ENCODE data around the gene SF3A1. TPM values are rescaled to one million over a fixed set of nuclear protein-coding genes. Genes with fewer than 3 reads are reported as not detected.
A peak's percentile ranks its signal among the peaks of the same experiment; 100 is the strongest.

The SF3A1 gene
- total RNA-seq, 1 experiment from 2014 or later = 230 TPM

DNA sequence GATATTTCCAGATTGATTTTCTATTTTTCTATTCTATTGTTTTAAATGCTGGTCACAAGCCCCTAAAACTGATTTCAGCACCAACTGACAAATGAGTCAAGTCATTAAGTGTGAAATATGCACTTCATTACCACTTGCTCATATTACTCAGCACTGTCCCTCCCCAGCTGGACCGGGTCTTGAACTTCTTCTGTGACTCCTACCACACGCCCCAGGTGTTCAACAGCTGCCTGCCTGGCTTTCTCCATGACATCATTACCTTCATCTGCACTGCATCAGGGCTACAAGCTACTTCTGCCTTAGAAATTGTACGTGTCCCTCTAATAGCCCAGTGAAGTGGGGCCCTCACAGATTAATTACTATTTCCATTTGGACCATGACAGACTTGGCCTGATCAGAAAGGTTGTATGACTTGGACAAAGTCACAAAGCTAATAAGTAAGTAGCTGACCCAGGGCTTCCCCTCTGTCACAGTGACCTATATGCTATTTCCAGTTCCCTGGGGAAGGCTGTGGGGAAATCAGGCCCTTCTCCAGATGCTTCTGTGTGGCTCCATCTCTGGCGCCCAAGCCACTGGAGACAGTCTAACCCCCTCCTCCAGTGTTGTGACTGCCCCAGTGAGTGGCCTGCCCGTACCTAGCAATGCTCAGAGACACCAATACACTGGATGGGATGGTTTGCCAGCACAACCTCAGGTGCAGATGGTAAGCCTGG lies 48.0 kb downstream of the SF3A1 start:
- RAD21 ChIA-PET (ENCODE audit: low non-redundant PET in 1 of 2, low total read pairs in 2 of 2, uncharacterized antibody in 2 of 2, unreplicated experiment in 2 of 2) = interaction anchor here in 1 of 2 experiments (0.7 to 1.0 kb wide), 2 partner anchors 18 to 21 kb away, joined by 3 read pairs; partner anchors contain the start of gene TBC1D10A
- 0 out of 2 replicates have a peak, but pooled peaks cover 4% of the 10 kb centered on the region for H3K79me2 ChIP-seq (ENCODE audit: insufficient read depth, low read length)
- no peaks in the 10 kb centered on the region for H3K36me3 ChIP-seq (ENCODE audit: control insufficient read depth in 1 of 2, insufficient read depth in 2 of 2, low read length in 2 of 2)
- TF ChIP-seq, protein P1, sequence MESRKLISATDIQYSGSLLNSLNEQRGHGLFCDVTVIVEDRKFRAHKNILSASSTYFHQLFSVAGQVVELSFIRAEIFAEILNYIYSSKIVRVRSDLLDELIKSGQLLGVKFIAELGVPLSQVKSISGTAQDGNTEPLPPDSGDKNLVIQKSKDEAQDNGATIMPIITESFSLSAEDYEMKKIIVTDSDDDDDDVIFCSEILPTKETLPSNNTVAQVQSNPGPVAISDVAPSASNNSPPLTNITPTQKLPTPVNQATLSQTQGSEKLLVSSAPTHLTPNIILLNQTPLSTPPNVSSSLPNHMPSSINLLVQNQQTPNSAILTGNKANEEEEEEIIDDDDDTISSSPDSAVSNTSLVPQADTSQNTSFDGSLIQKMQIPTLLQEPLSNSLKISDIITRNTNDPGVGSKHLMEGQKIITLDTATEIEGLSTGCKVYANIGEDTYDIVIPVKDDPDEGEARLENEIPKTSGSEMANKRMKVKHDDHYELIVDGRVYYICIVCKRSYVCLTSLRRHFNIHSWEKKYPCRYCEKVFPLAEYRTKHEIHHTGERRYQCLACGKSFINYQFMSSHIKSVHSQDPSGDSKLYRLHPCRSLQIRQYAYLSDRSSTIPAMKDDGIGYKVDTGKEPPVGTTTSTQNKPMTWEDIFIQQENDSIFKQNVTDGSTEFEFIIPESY (IDR thresholded peaks at IDR 0.05; ENCODE audit: extremely low read depth, insufficient replicate concordance, low read length) = no peak
- TF ChIP-seq JUND (IDR thresholded peaks at IDR 0.05) (peak; percentile 11; the same call in 1 of the 2 replicates), CEBPB (IDR thresholded peaks at IDR 0.05; ENCODE audit: low read depth) (no peak)
- no peak overlapping the region for H3K27ac ChIP-seq (ENCODE audit: low read depth, low read length)
- no peaks in the 10 kb centered on the region for H3K9me2 ChIP-seq (ENCODE audit: insufficient read depth)
- CTCF ChIA-PET = no interaction called here
- DNase-seq (ENCODE audit: low read depth, low spot score) (no peak), ATAC-seq (no peak)
- no peak overlapping the region for H3K9ac ChIP-seq (ENCODE audit: low read length)
- H3K4me1 ChIP-seq (ENCODE audit: control insufficient read depth in 1 of 2, insufficient read depth in 2 of 2, low read length in 2 of 2) = peaks cover 61 to 94% of the 10 kb centered on the region in 2 experiments
- no peak overlapping the region for H3K4me3 ChIP-seq (replicated peaks in 1 of 2; ENCODE audit: low read depth in 1 of 2, low read length in 2 of 2)
- H3K4me2 ChIP-seq (ENCODE audit: low read length) = 0 out of 2 replicates have a peak overlapping the region, but pooled peaks have one; percentile 3
- H3K27me3 ChIP-seq (ENCODE audit: insufficient read depth, low read length) = no peaks in the 10 kb centered on the region
- BruUV-seq (replicated peaks) = no TSS peak
- H4K20me1 ChIP-seq (ENCODE audit: insufficient read depth) = no peaks in the 10 kb centered on the region
- H3K9me3 ChIP-seq (ENCODE audit: control insufficient read depth in 1 of 2, insufficient read depth in 1 of 2, low read depth in 1 of 2, low read length in 2 of 2) = no peaks in the 10 kb centered on the region
- H2AFZ ChIP-seq (ENCODE audit: low read depth, low read length, poor library complexity, severe bottlenecking) = no peak overlapping the region
- intact Hi-C loops (cut with micrococcal nuclease) = no loop called here
- POLR2A ChIA-PET = interaction anchor here (1.1 to 1.7 kb wide), 2 partner anchors 18 kb away, joined by 3 to 5 read pairs; partner anchors contain the start of gene TBC1D10A

DNA sequence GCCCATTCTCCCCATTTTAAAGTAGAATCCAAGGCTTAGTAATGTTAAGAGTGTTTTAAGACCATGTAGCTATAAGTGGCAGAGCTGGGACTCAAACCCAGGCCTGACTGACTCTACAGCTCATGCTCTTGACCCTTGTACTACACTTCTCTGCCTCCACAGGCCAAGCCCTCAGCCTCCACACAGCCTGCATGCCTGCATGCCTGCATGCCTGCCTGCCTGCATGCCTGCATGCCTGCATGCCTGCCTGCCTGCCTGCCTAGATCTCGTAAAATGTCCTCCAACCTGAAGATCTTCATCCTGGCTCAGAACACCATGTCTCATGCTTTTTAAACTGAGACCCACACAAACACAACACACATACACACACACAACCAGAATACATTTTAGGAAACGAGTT lies 48.6 kb downstream of the SF3A1 start:
- no peaks in the 10 kb centered on the region for H3K27me3 ChIP-seq (ENCODE audit: insufficient read depth, low read length)
- no peak overlapping the region for H2AFZ ChIP-seq (ENCODE audit: low read depth, low read length, poor library complexity, severe bottlenecking)
- no peak overlapping the region for H3K27ac ChIP-seq (ENCODE audit: low read depth, low read length)
- TF ChIP-seq EZH2 (IDR thresholded peaks at IDR 0.05) = no peak
- TF ChIP-seq, protein P2, sequence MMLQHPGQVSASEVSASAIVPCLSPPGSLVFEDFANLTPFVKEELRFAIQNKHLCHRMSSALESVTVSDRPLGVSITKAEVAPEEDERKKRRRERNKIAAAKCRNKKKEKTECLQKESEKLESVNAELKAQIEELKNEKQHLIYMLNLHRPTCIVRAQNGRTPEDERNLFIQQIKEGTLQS (IDR thresholded peaks at IDR 0.05) = no peak
- TF ChIP-seq CTCF (IDR thresholded peaks at IDR 0.05 in 2 of 3, conservative IDR thresholded peaks at IDR 0.05 in 1 of 3; ENCODE audit: borderline replicate concordance in 1 of 3, insufficient read depth in 1 of 3, low read depth in 2 of 3, low read length in 2 of 3) = no peak
- no peak for TF ChIP-seq YY1 (IDR thresholded peaks at IDR 0.05; ENCODE audit: extremely low read depth, insufficient replicate concordance, low read depth, low read length)
- TF ChIP-seq, protein P3, sequence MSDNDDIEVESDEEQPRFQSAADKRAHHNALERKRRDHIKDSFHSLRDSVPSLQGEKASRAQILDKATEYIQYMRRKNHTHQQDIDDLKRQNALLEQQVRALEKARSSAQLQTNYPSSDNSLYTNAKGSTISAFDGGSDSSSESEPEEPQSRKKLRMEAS (IDR thresholded peaks at IDR 0.05) = no peak
- TF ChIP-seq SP1 (IDR thresholded peaks at IDR 0.05; ENCODE audit: low read depth) = no peak
- TF ChIP-seq CEBPB (IDR thresholded peaks at IDR 0.05; ENCODE audit: low read depth) = no peak
- TF ChIP-seq ZFX (IDR thresholded peaks at IDR 0.05) = no peak
- TF ChIP-seq ELF1 (IDR thresholded peaks at IDR 0.05; ENCODE audit: borderline replicate concordance, low read depth) = no peak
- TF ChIP-seq EZH2phosphoT487 (IDR thresholded peaks at IDR 0.05; ENCODE audit: borderline replicate concordance) = no peak
- no peak for TF ChIP-seq ZNF274 (IDR thresholded peaks at IDR 0.05; ENCODE audit: low read depth, low read length)
- TF ChIP-seq POLR2AphosphoS5 (IDR thresholded peaks at IDR 0.05; ENCODE audit: low read depth, low read length) = no peak
- no peak for TF ChIP-seq SIN3A (IDR thresholded peaks at IDR 0.05; ENCODE audit: low read depth)
- POLR2A ChIA-PET = interaction anchor here (1.1 to 1.7 kb wide), 2 partner anchors 17 to 19 kb away, joined by 3 to 5 read pairs; partner anchors contain the start of gene TBC1D10A
- ATAC-seq (no peak), DNase-seq (ENCODE audit: low read depth, low spot score) (no peak)
- RAD21 ChIA-PET (ENCODE audit: low non-redundant PET in 1 of 2, low total read pairs in 2 of 2, uncharacterized antibody in 2 of 2, unreplicated experiment in 2 of 2) = interaction anchor here in 1 of 2 experiments (0.7 to 1.0 kb wide), 2 partner anchors 19 to 20 kb away, joined by 3 read pairs; partner anchors contain the start of gene TBC1D10A
- no peaks in the 10 kb centered on the region for H3K36me3 ChIP-seq (ENCODE audit: control insufficient read depth in 1 of 2, insufficient read depth in 2 of 2, low read length in 2 of 2)
- no peak overlapping the region for H3K4me3 ChIP-seq (replicated peaks in 1 of 2; ENCODE audit: low read depth in 1 of 2, low read length in 2 of 2)
- H3K4me1 ChIP-seq (ENCODE audit: control insufficient read depth in 1 of 2, insufficient read depth in 2 of 2, low read length in 2 of 2) = peaks cover 67 to 96% of the 10 kb centered on the region in 2 experiments
- H3K4me2 ChIP-seq (ENCODE audit: low read length) = 0 out of 2 replicates have a peak overlapping the region, but pooled peaks have one; percentile 3
- H3K9me3 ChIP-seq (ENCODE audit: control insufficient read depth in 1 of 2, insufficient read depth in 1 of 2, low read depth in 1 of 2, low read length in 2 of 2) = no peaks in the 10 kb centered on the region
- BruUV-seq (replicated peaks) = no TSS peak
- H3K9me2 ChIP-seq (ENCODE audit: insufficient read depth) = no peaks in the 10 kb centered on the region
- 0 out of 2 replicates have a peak, but pooled peaks cover 4% of the 10 kb centered on the region for H3K79me2 ChIP-seq (ENCODE audit: insufficient read depth, low read length)
- CTCF ChIA-PET = no interaction called here
- H3K9ac ChIP-seq (ENCODE audit: low read length) = no peak overlapping the region
- intact Hi-C loops (cut with micrococcal nuclease) = no loop called here
- H4K20me1 ChIP-seq (ENCODE audit: insufficient read depth) = no peaks in the 10 kb centered on the region
